Mesothelial cell of epicardium (in vitro differentiated cells): Measurements from ENCODE around the gene VGLL4. TPM values are rescaled to one million over a fixed set of nuclear protein-coding genes. Genes with fewer than 3 reads are reported as not detected.
"Not testable (repeated sequence)": the region's sequence is repeated elsewhere in the genome, so short reads cannot be mapped to it uniquely, and the experiment has no call there.

ENCODE experiments used
- DNase-seq, 2 experiments: peaks; one replicate each; pipeline ENCODE4 v3.0.0; 2021; ENCODE audit warnings: low spot score in 2 of 2; ENCODE audit not compliant: unreplicated experiment in 2 of 2
- H3K27ac Mint-ChIP-seq: 2 replicates; pipeline ENCODE4 v1.8.0; 2021; ENCODE audit warnings: mixed read lengths
- H3K27me3 Mint-ChIP-seq: 2 replicates; pipeline ENCODE4 v1.8.0; 2021; ENCODE audit warnings: low read depth, mixed read lengths
- H3K36me3 Mint-ChIP-seq: 2 replicates; pipeline ENCODE4 v1.8.0; 2021; ENCODE audit warnings: mixed read lengths
- H3K4me1 Mint-ChIP-seq: 2 replicates; pipeline ENCODE4 v1.8.0; 2021; ENCODE audit warnings: mixed read lengths
- H3K4me3 Mint-ChIP-seq: 2 replicates; pipeline ENCODE4 v1.8.0; 2021; ENCODE audit warnings: mild to moderate bottlenecking, moderate library complexity, mixed read lengths
- H3K9me3 Mint-ChIP-seq: 2 replicates; pipeline ENCODE4 v1.8.0; 2021; ENCODE audit warnings: mixed read lengths
- total RNA-seq: library from RNA; stranded (reverse); gene quantifications from 3 replicates; pipeline ENCODE4 v1.2.1, GENCODE V29; 2021
- TF ChIP-seq, protein P1 (sequence below): fragments of 200-600 bp; sonication (generic); IDR thresholded peaks from one replicate; pipeline ENCODE4 v1.5.0; 2021; ENCODE audit warnings: antibody characterized with exemption; ENCODE audit not compliant: unreplicated experiment

The VGLL4 gene
- total RNA-seq, 1 donor from 2014 or later, result 140 TPM

DNA sequence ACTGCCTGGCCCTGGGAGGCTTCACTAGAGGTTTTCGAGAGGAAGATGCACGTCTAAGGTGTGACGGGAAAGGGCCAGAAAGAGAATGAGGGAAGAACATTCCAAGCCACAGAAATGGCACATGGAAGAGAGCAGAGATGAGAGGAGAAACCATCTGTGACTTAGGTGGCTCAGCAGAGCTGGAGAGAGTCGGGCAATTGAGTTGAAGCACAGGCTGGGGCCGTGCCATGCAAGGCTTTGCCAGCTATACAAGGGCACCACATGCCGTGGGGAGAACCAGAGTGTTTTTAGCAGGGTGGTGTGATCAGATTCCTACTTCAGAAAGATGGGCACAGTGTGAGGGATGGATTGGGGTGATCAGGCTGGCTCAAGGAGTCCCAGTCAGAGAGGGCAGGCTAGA lies 126.1 kb downstream of the VGLL4 start:
- H3K4me1 Mint-ChIP-seq, result peaks cover 30% of the 10 kb centered on the region

GRCh38 chr3:11514191-11514821 lies 129.4 kb downstream of the VGLL4 start:
- Mint-ChIP-seq H3K4me3 (no peak overlapping the region), H3K27me3 (no peaks in the 10 kb centered on the region), H3K36me3 (no peaks in the 10 kb centered on the region), H3K4me1 (peaks cover 38% of the 10 kb centered on the region), H3K27ac (peak overlapping the region; percentile 60), H3K9me3 (no peaks in the 10 kb centered on the region)
- no peak for DNase-seq
- TF ChIP-seq, protein P1, sequence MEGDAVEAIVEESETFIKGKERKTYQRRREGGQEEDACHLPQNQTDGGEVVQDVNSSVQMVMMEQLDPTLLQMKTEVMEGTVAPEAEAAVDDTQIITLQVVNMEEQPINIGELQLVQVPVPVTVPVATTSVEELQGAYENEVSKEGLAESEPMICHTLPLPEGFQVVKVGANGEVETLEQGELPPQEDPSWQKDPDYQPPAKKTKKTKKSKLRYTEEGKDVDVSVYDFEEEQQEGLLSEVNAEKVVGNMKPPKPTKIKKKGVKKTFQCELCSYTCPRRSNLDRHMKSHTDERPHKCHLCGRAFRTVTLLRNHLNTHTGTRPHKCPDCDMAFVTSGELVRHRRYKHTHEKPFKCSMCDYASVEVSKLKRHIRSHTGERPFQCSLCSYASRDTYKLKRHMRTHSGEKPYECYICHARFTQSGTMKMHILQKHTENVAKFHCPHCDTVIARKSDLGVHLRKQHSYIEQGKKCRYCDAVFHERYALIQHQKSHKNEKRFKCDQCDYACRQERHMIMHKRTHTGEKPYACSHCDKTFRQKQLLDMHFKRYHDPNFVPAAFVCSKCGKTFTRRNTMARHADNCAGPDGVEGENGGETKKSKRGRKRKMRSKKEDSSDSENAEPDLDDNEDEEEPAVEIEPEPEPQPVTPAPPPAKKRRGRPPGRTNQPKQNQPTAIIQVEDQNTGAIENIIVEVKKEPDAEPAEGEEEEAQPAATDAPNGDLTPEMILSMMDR, result no peak

More for the DNA sequence above, 126.1 kb downstream of the VGLL4 start:
- Mint-ChIP-seq H3K9me3 (no peaks in the 10 kb centered on the region), H3K27me3 (no peaks in the 10 kb centered on the region), H3K27ac (no peak overlapping the region), H3K4me3 (no peak overlapping the region), H3K36me3 (no peaks in the 10 kb centered on the region)
- DNase-seq, result no peak
- TF ChIP-seq, protein P1, result no peak

DNA sequence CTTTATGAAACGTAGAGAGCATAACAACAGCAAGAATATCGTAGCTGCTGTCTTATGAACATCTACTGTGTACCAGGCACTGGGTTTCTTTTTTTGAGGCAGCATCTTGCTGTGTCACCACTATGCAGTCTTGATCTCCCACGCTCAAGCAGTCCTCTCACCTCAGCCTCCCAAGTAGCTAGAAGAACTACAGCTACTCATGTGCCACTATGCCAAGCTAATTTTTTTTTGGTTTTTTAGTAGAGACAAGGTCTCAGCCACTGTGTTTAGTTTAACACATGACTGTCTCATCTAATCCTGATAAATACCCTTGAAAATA lies 129.9 kb downstream of the VGLL4 start:
- Mint-ChIP-seq H3K27ac (peak overlapping the region; percentile 60), H3K9me3 (no peaks in the 10 kb centered on the region), H3K4me3 (no peak overlapping the region), H3K4me1 (peaks cover 42% of the 10 kb centered on the region), H3K27me3 (no peaks in the 10 kb centered on the region), H3K36me3 (no peaks in the 10 kb centered on the region)
- TF ChIP-seq, protein P1, result no peak
- DNase-seq, result no peak

DNA sequence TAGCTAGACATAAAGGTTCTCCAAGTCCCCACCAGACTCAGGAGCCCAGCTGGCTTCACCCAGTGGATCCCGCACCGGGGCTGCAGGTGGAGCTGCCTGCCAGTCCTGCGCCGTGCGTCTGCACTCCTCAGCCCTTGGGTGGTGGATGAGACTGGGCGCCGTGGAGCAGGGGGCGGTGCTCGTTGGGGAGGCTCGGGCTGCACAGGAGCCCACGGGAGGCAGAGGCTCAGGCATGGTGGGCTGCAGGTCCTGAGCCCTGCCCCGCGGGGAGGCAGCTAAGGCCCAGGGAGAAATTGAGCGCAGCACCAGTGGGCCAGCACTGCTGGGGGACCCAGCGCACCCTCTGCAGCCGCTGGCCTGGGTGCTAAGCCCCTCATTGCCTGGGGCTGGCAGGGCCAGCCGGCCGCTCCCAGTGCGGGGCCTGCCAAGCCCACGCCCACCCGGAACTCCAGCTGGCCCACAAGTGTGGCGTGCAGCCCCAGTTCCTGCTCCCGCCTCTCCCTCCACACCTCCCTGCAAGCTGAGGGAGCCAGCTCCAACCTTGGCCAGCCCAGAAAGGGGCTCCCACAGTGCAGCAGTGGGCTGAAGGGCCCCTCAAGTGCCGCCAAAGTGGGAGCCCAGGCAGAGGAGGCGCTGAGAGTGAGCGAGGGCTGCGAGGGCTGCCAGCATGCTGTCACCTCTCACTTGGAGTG lies 130.4 kb downstream of the VGLL4 start:
- H3K27me3 Mint-ChIP-seq, H3K27ac Mint-ChIP-seq, DNase-seq, H3K9me3 Mint-ChIP-seq, H3K4me3 Mint-ChIP-seq, H3K36me3 Mint-ChIP-seq: not testable (repeated sequence)
- H3K4me1 Mint-ChIP-seq, result peaks cover 46% of the 10 kb centered on the region

DNA sequence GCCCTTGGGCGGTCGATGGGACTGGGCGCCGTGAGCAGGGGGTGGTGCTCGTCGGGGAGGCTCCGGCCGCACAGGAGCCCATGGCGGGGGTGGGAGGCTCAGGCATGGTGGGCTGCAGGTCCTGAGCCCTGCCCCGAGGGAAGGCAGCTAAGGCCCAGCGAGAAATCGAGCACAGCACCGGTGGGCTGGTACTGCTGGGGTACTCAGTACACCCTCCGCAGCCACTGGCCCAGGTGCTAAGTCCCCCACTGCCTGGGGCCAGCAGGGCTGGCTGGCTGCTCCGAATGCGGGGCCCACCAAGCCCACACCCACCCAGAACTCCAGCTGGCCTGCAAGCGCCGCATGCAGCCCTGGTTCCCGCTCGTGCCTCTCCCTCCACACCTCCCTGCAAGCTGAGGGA lies 132.1 kb downstream of the VGLL4 start:
- H3K36me3 Mint-ChIP-seq, H3K9me3 Mint-ChIP-seq, H3K4me3 Mint-ChIP-seq, H3K27ac Mint-ChIP-seq, DNase-seq, H3K27me3 Mint-ChIP-seq: not testable (repeated sequence)
- peaks cover 52% of the 10 kb centered on the region for H3K4me1 Mint-ChIP-seq

DNA sequence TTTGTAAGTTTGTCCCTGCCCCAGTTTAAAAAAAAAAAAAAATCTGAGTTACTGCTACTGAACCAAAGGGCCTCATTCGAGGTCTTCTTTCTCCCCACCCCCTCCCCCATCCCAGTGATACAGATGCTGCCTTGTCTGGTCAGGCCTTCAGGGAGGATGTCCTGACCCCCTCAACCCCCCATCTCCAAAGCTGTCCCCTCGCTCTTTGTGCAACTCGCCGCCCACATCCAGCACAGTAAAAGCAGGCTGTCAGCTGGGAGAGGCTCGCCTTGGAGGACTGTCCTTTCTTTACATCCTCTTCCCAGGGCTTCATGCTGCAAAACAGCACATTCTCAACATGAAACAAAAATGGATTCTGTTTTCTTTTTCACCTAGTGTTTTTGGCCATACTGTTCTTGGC lies 133.4 kb downstream of the VGLL4 start:
- peaks cover 56% of the 10 kb centered on the region for H3K4me1 Mint-ChIP-seq
- no peaks in the 10 kb centered on the region for H3K9me3 Mint-ChIP-seq

More for the DNA sequence above, 133.4 kb downstream of the VGLL4 start:
- H3K27ac Mint-ChIP-seq, result peak overlapping the region; percentile 93
- no peaks in the 10 kb centered on the region for H3K36me3 Mint-ChIP-seq
- DNase-seq, result no peak
- peak overlapping the region; percentile 22 for H3K4me3 Mint-ChIP-seq
- TF ChIP-seq, protein P1, result no peak
- H3K27me3 Mint-ChIP-seq, result no peaks in the 10 kb centered on the region
